ENCODE results near the gene SEC16A.

- TF ChIP-seq CTCF (IDR thresholded peaks at IDR 0.05; ENCODE audit: low read depth, low read length, missing input control): no peak
- no peak for TF ChIP-seq GABPA (IDR thresholded peaks at IDR 0.05 in 1 of 2, conservative IDR thresholded peaks at IDR 0.05 in 1 of 2)
- TF ChIP-seq FOXA1 (IDR thresholded peaks at IDR 0.05): no peak
- TF ChIP-seq TAF1 (conservative IDR thresholded peaks at IDR 0.05): peak; percentile 55
- TF ChIP-seq EGR1 (IDR thresholded peaks at IDR 0.05; ENCODE audit: low read depth in 2 of 2): no peak
These were observed 1.6 kb upstream of the SEC16A start for GRCh38 chr9:136484153-136485048.

Data from liver (tissue), 3 donors.